MM.1S (cell line): ENCODE measurements around the gene GPC3.

Experiments used
- DNase-seq: peaks from one replicate; pipeline ENCODE4 v3.0.0-alpha.2; 2015
- H2AFZ ChIP-seq: fragments of 300-600 bp; sonication (generic); 2 replicates; pipeline ENCODE4 v1.6.0; 2016; ENCODE audit warnings: antibody characterized with exemption, low read length
- H3F3A ChIP-seq: fragments of 300-600 bp; sonication (generic); 2 replicates; pipeline ENCODE4 v1.6.1; 2016; ENCODE audit warnings: mild to moderate bottlenecking, antibody characterized with exemption, low read length, moderate library complexity, mixed read lengths; ENCODE audit not compliant: insufficient read depth
- H3K27ac ChIP-seq: fragments of 300-600 bp; sonication (generic); 2 replicates; pipeline ENCODE4 v1.5.1; 2016; ENCODE audit warnings: mild to moderate bottlenecking, low read length
- H3K27me3 ChIP-seq: fragments of 300-600 bp; sonication (generic); replicated peaks from 2 replicates; pipeline ENCODE4 v1.6.0; 2016; ENCODE audit warnings: low read length; ENCODE audit not compliant: insufficient read depth
- H3K36me3 ChIP-seq: fragments of 300-600 bp; sonication (generic); replicated peaks from 2 replicates; pipeline ENCODE4 v1.6.1; 2016; ENCODE audit warnings: mild to moderate bottlenecking, low read length, mixed read lengths; ENCODE audit not compliant: insufficient read depth
- H3K4me1 ChIP-seq: fragments of 300-600 bp; sonication (generic); 2 replicates; pipeline ENCODE4 v1.6.1; 2016; ENCODE audit warnings: low read length, mixed read lengths
- H3K4me2 ChIP-seq: fragments of 300-600 bp; sonication (generic); 2 replicates; pipeline ENCODE4 v1.6.0; 2016; ENCODE audit warnings: low read depth, low read length
- H3K4me3 ChIP-seq: fragments of 300-600 bp; sonication (generic); 2 replicates; pipeline ENCODE4 v1.5.1; 2016; ENCODE audit warnings: low read length, mixed read lengths
- H3K79me2 ChIP-seq: fragments of 300-600 bp; sonication (generic); 2 replicates; pipeline ENCODE4 v1.6.1; 2016; ENCODE audit warnings: mixed run types, low read length, mixed read lengths
- H3K9ac ChIP-seq: fragments of 300-600 bp; sonication (generic); 2 replicates; pipeline ENCODE4 v1.6.1; 2016; ENCODE audit warnings: low read length, mixed read lengths
- H3K9me2 ChIP-seq: fragments of 300-600 bp; sonication (generic); replicated peaks from 2 replicates; pipeline ENCODE4 v1.6.1; 2016; ENCODE audit warnings: mild to moderate bottlenecking, low read length, mixed read lengths; ENCODE audit not compliant: insufficient read depth
- H3K9me3 ChIP-seq: fragments of 300-600 bp; sonication (generic); replicated peaks from 2 replicates; pipeline ENCODE4 v1.6.1; 2016; ENCODE audit warnings: mild to moderate bottlenecking, low read length, mixed read lengths; ENCODE audit not compliant: insufficient read depth
- H4K20me1 ChIP-seq: fragments of 300-600 bp; sonication (generic); 2 replicates; pipeline ENCODE4 v1.6.1; 2016; ENCODE audit warnings: mild to moderate bottlenecking, low read length, moderate library complexity, mixed read lengths; ENCODE audit not compliant: insufficient read depth
- EZH2 ChIP-seq: fragments of 300-600 bp; sonication (generic); optimal IDR thresholded peaks from 2 replicates; pipeline ENCODE3; 2017; ENCODE audit warnings: low read depth, mild to moderate bottlenecking, antibody characterized with exemption, low read length, mixed read lengths
- EZH2phosphoT487 ChIP-seq: fragments of 300-600 bp; sonication (generic); IDR thresholded peaks from 2 replicates; pipeline ENCODE4 v1.6.1; 2018; ENCODE audit warnings: antibody characterized with exemption, low read length
- TF ChIP-seq, protein P1 (sequence below): fragments of 300-600 bp; sonication (generic); IDR thresholded peaks from 2 replicates; pipeline ENCODE4 v1.5.1; 2016; ENCODE audit warnings: antibody characterized with exemption, low read length, mixed read lengths

The GPC3 gene

DNA sequence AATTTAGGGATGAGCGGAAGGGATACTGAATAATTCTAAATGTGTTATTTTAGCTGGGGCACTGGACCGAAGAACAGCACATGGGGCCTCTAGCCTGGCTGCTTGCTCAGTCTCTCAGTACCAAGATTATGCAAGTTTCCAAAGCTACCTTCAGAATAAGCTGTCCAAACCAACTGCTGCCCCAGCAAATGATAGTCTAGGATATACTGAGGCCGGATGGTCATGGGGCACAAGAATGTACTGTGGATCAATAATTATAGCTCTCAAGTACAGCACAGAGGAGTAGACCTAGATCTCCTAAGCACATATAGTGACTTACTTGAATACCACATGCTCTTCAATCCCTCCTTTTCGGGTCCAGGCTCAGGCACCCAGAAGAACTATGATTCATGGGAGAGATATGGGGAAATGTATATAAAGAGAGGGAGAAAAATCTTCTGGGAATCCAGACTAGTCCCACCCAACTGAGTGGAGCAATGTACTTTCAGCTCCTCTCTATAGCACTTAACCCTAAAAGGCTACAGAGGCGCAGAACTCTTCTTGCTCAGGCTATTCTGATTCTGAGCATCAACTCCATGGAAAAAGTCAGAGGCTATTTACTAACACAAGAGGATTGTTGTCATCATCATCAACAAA lies 409.8 kb downstream of the GPC3 start:
- H3K9ac ChIP-seq: no peak overlapping the region
- H3K4me2 ChIP-seq: no peak overlapping the region
- H3K27ac ChIP-seq: no peak overlapping the region
- no peaks in the 10 kb centered on the region for H3K4me1 ChIP-seq
- H3K79me2 ChIP-seq: no peaks in the 10 kb centered on the region
- TF ChIP-seq, protein P1, sequence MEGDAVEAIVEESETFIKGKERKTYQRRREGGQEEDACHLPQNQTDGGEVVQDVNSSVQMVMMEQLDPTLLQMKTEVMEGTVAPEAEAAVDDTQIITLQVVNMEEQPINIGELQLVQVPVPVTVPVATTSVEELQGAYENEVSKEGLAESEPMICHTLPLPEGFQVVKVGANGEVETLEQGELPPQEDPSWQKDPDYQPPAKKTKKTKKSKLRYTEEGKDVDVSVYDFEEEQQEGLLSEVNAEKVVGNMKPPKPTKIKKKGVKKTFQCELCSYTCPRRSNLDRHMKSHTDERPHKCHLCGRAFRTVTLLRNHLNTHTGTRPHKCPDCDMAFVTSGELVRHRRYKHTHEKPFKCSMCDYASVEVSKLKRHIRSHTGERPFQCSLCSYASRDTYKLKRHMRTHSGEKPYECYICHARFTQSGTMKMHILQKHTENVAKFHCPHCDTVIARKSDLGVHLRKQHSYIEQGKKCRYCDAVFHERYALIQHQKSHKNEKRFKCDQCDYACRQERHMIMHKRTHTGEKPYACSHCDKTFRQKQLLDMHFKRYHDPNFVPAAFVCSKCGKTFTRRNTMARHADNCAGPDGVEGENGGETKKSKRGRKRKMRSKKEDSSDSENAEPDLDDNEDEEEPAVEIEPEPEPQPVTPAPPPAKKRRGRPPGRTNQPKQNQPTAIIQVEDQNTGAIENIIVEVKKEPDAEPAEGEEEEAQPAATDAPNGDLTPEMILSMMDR: no peak
- TF ChIP-seq EZH2phosphoT487 (no peak), EZH2 (no peak)
- H2AFZ ChIP-seq: no peak overlapping the region
- no peaks in the 10 kb centered on the region for H3F3A ChIP-seq
- no peaks in the 10 kb centered on the region for H3K9me2 ChIP-seq
- no peak for DNase-seq
- H3K4me3 ChIP-seq: no peak overlapping the region
- H3K27me3 ChIP-seq: no peaks in the 10 kb centered on the region
- no peaks in the 10 kb centered on the region for H4K20me1 ChIP-seq
- no peaks in the 10 kb centered on the region for H3K36me3 ChIP-seq
- no peaks in the 10 kb centered on the region for H3K9me3 ChIP-seq

DNA sequence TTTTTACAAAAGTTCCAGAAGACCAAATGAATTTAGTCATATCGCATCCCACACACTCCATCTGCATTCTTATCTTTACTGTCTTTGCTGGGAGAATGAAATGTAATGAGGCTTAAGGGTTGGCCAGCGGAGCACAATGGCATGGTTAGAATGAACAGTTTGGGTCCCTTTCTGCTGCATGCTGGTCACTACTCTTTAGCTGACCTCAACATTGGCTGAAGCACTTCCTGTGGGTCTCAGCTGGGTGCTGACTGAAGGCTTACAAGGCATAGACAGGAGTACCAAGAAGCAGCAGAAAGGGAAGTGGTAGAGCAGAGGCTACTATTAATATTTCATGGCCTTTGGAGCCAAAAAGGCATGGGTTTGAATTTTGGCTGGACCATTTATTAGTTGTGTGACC lies 410.7 kb downstream of the GPC3 start:
- H3F3A ChIP-seq: no peaks in the 10 kb centered on the region
- H3K4me2 ChIP-seq: no peak overlapping the region
- no peaks in the 10 kb centered on the region for H3K27me3 ChIP-seq
- H3K9ac ChIP-seq: no peak overlapping the region
- H3K9me2 ChIP-seq: no peaks in the 10 kb centered on the region
- no peak overlapping the region for H2AFZ ChIP-seq
- H3K9me3 ChIP-seq: no peaks in the 10 kb centered on the region
- H3K4me1 ChIP-seq: no peaks in the 10 kb centered on the region
- no peak overlapping the region for H3K27ac ChIP-seq
- TF ChIP-seq EZH2phosphoT487 (no peak), EZH2 (no peak)
- TF ChIP-seq, protein P1: no peak
- no peaks in the 10 kb centered on the region for H3K79me2 ChIP-seq
- H4K20me1 ChIP-seq: no peaks in the 10 kb centered on the region
- no peak for DNase-seq
- H3K4me3 ChIP-seq: no peak overlapping the region
- no peaks in the 10 kb centered on the region for H3K36me3 ChIP-seq

DNA sequence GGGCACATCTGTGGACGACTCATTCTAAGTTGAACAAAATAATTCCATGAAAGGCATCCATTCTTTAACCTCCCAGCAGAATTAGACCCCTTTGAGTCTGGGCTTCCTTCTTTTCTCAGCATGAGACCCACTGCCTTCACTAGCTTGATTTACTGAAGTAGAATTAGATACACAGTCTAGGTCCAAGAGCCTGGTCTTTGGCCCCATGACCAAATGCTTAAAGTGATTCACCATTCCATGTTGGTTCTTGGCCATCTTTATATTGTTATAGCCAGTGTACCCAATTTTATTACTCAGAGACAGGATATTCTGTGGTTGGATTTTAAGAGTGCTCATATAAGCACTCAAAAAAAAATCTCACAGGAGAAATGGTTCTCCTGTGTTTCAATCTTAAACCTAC lies 414.8 kb downstream of the GPC3 start:
- Histone ChIP-seq H3K36me3 (no peaks in the 10 kb centered on the region), H3K79me2 (no peaks in the 10 kb centered on the region), H3K4me3 (no peak overlapping the region), H3K9ac (no peak overlapping the region), H3K27ac (no peak overlapping the region), H3K9me3 (no peaks in the 10 kb centered on the region), H3K27me3 (no peaks in the 10 kb centered on the region), H2AFZ (no peak overlapping the region), H3K4me1 (no peaks in the 10 kb centered on the region), H4K20me1 (no peaks in the 10 kb centered on the region), H3K4me2 (no peak overlapping the region), H3F3A (no peaks in the 10 kb centered on the region), H3K9me2 (no peaks in the 10 kb centered on the region)
- no peak for DNase-seq
- TF ChIP-seq EZH2phosphoT487 (no peak), EZH2 (no peak)
- TF ChIP-seq, protein P1: no peak
